Activated T-cell treated with anti-CD3 and anti-CD28 coated beads for 4 hours (primary cell): ENCODE results near the gene MSI1.

Experiments used
- DNase-seq: peaks from one replicate; pipeline ENCODE4 v3.0.0-alpha.2; 2020

Gene MSI1

DNA sequence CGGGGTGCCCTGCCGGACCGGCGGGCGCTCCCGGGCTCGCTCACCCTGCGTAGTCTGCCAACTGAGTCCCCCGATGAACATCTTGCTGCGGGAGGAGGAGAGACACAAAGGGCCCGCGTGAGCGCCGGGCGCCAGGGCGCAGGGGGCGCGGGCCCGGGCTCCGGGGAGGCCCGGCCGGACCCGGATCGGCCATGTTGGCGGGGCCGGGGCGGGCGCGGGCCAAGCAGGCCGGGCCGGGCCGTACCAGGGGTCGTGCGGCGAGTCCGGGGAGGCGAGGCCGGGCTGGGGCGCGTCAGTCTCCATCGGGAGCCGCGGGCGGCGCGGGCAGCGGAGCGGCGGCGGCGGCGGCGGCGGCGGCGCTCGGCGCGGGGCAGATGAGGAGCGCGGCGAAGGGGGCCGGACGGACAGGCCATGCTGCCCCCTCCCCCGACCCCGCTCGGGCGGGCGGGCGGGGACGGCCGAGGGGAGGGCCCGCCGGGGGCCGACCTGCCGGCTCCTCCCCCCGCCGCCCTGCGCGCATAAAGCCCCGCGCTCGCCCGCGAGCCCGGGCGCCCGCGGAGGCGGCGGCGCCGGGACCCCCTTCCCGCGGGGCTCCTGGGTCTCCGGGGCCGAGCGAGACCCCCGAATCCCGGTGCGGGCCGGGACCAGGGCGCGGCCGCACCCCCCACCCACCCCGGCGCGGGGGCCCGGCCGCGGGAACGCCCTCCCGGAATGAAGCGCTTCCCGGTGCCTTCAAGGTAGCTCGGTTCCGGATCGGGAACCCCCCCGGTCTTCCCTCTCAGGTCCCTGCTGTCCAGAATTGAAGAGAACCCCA is at the start of gene MSI1:
Gene MSI1 (minus strand): TSS at position 376 of the 814 bp plus-strand sequence. CDS start 73 bp downstream, at position 303.
- DNase-seq: no peak

DNA sequence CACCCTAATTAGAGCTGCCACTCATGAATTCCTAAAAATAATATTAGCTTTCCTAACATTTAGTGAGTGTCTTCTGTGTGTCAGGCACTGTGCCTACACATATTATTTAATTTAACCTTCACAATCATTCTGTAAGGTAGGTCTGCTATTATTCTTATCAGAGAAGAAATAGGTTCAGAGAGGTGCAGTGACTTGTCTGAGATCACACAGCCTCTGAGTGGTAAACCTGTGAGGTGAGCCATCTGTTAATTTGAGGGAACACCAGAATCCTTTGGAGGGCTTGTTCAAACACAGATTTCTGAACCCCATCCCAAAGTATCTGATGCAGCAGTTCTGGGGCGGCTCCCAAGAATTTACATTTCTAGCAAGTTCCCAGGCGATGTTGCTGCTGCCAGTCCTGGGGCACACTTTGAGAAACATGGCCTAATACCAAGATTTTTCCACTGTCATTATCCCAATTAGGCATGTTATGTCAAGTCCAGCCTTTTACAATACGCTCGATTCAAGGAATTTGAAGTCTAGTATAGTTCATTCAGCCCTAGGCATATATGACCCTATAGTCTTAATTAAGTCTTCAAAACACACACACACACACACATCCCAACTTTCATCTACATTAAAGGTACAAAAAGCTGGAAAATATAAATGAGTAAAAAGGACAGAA is 49.1 kb upstream of the MSI1 start:
- no peak for DNase-seq

DNA sequence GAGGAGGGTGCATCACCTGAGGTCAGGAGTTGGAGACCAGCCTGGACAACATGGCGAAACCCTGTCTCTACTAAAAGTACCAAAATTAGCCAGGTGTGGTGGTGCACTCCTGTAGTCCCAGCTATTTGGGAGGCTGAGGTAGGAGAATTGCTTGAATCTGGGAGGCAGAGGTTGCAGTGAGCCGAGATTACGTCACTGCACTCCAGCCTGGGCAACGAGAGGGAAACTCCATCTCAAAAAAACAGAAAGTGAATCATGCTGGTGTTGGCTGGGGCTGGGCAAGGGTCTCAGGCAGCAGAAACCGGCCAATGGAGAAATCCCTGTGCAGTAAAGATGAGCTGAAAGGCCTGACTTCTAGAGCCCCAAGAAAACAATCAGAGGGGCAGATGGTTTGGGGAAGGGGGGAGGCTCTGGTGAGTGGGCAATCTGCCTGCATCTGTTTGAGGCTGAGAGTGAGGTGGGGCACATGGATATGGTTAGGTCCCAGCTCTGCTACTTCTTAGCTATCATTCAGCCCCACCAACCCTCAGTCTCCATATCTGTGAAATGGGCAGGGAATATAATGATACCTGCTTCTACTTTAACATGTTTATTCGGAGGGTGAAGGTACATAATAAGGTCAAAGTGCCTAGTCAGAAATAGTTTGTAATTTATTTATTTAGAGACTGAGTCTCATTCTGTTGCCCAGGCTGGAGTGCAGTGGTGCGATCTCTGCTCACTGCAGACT is 47.7 kb upstream of the MSI1 start:
- no peak for DNase-seq

DNA sequence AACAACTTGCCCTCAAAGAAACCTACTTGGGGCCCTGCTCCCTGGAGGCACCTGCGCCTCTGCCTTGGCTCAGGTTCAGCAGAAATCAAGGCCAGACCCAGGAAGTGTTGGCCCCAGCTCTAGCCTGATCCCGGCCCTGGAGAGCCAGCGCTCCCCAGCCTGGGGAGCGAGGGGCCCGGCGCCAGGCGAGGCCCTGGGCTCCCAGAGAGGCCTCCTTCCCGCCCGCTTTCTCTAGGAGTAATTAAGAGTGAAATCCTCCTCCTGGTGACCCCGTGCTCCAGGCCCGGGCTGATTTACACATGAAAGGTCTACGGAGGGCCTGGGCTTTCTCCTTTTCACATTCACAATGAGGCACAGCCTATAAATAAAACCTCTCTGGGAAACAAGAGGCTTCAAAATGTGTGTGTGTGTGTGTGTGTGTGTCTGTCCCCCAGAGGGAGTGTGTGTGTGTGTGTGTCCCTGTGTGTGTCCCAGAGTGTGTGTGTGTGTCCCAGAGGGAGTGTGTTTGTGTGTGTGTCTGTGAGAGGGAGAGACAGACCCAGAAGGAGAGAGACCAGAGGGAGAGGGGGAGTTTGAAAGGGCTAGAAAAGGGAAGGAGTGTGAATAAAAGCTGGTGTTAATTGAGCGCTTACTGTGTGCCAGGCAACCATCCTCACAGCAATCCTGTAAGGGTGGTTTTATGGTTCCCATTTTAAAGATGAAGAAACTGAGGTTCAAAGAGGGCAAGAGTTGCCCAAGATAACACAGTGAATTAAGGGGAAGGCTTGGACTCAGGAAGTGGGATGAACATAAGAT is 45.1 kb upstream of the MSI1 start:
- DNase-seq: no peak

- no peak for DNase-seq
Measured at GRCh38 chr12:120412421-120412820, 43.5 kb upstream of the MSI1 start.

GRCh38 chr12:120408771-120409170 is 39.8 kb upstream of the MSI1 start:
- no peak for DNase-seq

DNA sequence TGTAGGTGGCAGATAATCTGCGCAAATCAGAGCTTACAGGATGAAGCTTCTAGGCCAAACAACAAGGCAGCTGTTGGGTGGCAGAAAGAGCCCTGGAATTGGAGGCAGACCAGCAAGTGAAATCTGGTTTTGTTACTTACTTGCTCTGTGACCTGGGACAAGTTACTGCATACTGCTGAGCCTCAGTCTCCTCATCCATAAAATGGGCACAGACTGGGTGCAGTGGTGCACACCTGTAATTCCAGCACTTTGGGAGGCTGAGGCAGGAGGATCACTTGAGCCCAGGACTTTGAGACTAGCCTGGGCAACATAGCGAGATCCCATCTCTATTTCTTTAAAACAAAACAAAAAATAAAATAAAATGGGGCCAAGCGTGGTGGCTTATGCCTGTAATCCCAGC is 37.6 kb upstream of the MSI1 start:
- no peak for DNase-seq

GRCh38 chr12:120406069-120406468 is 37.1 kb upstream of the MSI1 start:
- no peak for DNase-seq

DNA sequence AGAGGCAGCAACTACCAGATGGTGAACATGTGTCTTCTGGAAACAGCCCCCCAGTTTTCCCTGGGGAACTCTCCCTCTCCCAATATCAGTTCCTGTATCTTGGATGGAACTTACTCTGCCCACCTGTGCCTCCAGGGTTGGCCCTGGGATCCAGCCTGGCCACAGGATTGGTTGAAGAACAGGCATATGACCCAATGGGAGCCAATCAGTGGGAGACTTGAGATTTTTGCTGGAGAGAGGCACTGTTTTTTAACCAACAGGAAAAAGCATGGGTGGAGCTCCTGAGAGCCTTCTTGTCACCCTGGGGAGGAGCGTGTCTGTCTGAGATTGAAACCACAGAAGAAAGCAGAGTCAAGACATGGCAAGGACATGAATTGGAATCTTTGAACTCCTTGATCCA is 35.3 kb upstream of the MSI1 start:
- no peak for DNase-seq

DNA sequence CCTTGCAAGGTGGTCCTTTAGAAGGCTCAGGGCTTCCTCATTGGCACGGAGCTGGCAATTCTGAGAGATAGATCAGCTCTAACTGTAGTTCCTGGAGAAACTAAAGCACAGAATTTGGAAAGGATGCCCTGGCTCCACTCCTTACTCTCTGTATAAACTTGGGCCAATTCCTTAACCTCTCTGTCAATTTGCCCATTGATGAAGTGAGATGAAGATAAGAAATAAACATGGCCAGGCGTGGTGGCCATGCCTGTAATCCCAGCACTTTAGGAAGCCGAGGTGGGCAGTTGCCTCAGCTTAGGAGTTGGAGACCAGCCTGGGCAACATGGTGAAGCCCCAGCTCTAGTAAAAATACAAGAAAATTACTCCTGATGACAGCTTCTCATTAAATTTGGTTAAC is 34.9 kb upstream of the MSI1 start:
- DNase-seq: no peak

DNA sequence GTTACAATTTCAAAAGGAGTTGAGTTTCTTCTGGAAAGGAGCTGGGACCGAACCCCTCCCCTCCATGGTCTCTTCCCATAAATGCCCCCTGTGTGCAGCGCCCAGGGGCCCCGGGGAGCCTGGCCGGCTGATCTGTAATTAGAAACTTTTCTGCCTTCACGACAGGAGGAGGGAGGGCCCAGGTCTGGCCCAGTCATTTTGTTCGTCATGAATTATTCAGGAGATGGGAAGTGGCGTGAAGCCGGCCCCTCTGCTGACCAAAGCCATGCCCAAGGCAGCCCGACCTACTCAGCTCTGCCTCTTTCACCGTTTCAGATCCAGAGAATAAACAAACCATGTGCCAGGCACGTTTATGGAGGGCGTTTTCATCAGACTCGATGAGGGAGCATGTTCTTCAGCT is 33.3 kb upstream of the MSI1 start:
- DNase-seq: no peak

GRCh38 chr12:120399531-120399930 is 30.6 kb upstream of the MSI1 start:
- DNase-seq: no peak

DNA sequence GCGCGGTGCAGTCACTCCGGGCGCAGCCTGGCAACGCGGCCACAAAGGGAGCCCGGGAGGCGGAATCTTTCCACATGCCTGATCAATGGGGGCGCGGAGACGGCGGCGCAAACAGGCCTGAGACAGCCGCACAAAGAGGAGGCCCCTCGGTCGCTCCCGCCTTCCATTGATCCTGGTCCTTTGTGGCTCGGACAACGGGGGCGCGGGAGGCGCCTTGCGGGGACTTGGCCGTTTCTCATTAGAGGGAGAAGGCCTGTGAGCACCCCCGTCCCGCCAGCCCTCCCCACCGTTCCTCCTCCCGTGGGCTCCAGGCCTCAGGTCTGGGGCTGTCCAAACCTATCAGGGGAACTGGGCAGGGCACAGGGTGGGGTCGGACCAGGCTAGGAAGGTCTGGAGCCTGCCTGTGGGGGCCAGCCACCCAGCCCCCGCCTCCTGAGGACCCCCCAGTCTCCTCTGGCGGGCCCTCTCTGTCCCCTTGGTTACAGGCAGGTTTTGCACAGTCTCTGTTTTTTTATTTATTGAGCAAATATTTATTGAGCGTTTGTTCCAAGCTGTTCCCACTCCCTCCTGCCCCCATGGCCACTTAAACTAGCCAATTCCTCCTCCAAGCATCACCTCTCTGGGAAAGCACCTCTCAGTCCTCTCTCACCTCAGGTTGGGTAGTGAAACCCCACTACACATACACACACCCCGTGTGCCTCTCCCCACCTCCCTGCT is 29.0 kb upstream of the MSI1 start:
- DNase-seq: no peak

DNA sequence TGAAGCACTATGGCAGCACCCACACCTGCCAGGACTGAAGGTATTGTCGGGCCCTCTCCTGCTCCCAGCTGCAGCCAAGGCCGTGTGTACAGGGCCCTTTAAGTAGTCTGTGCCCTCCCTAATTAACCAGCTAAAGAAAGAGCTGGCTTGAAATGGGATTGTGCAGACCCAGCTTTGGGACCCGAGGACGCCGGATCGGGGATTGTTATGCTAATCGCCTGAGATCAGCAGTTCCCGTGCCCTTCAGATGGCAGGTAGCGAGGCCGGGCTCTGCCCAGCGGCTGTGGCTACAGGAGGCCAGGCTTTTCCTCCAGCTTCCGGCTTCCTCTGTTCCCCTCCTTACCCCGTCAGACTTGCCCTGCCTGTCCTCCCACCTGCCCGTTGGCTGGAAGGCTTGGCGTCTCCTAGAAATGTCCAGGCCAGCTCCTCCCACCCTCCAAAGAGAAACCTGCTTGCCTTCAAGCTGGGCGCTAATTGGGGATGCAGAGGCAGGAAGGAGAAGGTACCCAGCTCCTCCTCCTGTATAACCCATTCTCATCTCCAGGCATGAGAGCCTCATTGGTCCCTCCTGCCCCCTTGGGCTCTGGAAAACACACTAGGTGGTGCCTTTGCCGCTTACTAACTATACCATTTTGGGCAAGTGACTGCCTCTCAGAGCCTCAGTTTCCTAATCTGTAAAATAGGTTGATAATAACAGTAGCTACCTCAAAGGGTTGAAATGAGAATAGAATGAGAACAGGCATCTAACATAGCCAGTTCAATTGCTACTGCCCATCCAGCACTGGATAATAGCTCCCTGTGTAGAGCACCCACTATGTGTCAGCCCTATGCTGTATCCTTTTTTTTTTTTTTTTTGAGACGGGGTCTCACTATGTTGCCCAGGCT is 25.8 kb upstream of the MSI1 start:
- no peak for DNase-seq

- DNase-seq: no peak
Measured at GRCh38 chr12:120390540-120391120, 21.7 kb upstream of the MSI1 start.

- no peak for DNase-seq
Measured at GRCh38 chr12:120388691-120389481, 19.9 kb upstream of the MSI1 start.

DNA sequence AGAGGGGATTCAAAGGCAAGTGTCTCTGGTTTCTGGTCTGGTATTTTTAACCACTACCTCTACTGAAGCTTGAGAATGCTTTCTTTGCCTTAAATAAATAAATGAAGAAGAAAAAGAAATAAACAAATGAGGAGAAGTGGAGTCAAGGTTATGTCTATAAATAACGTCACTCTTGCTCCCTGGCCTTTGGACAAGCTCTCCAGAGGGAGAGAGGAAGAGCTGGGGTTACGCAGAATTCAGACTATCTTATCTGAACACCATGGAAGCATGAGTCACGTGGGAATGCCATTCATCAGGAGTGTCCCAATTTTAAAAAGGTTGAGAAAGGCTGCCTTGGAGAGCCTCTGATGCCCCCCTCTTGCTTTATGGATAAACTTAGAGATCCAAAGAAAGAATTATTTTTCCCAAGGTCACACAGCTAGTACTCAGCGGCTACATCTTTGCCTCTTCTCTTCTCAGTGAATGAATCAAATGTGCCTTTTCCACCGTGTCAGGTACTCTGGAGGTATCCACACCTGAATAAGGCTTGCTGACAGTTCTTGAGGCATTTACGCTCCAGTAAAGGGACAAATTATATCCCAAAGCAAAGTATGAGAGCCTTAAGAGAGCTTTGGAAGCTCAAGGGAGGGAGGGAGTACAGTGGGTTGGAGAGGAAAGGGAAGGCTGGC is 12.9 kb upstream of the MSI1 start:
- no peak for DNase-seq

DNA sequence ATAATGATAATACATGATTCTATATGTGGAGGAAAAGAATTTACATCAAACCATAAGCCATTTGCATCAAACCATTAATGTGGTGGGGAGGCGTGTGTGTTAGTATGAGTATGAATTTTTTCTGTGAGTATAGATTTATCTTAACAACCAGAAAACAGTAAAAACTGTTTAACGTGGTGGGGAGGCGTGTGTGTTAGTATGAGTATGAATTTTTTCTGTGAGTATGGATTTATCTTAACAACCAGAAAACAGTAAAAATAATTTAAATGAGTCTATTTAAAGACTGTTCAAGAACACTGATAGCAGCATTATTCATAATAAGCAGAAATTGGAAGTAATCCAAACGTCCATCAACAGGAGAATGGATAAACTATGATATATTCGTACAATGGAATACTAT is 9.1 kb upstream of the MSI1 start:
- DNase-seq: no peak

- DNase-seq: no peak
Measured at GRCh38 chr12:120377611-120378010, 8.6 kb upstream of the MSI1 start.
